Fibroblast of villous mesenchyme (primary cell): ENCODE data around the gene CSHL1. TPM values are rescaled to one million over a fixed set of nuclear protein-coding genes. Genes with fewer than 3 reads are reported as not detected.

Experiments
- DNase-seq: peaks from one replicate; pipeline ENCODE4 v3.0.0-alpha.2; 2010; ENCODE audit warnings: low read depth
- H3K4me3 ChIP-seq: 2 replicates; pipeline ENCODE4 v1.5.1; 2011; ENCODE audit warnings: low read depth, mild to moderate bottlenecking, low read length
- CTCF ChIP-seq: IDR thresholded peaks from 2 replicates; pipeline ENCODE4 v1.5.1; 2012; ENCODE audit warnings: low read depth, mild to moderate bottlenecking, low read length; ENCODE audit not compliant: insufficient read depth
- total RNA-seq: library from RNA; depleted of rRNA; stranded (reverse); fragments of >200 nt; gene quantifications from 2 replicates; pipeline ENCODE4 v1.2.3, GENCODE V29; 2012

CSHL1 gene
- total RNA-seq, 1 donor: not detected

DNA sequence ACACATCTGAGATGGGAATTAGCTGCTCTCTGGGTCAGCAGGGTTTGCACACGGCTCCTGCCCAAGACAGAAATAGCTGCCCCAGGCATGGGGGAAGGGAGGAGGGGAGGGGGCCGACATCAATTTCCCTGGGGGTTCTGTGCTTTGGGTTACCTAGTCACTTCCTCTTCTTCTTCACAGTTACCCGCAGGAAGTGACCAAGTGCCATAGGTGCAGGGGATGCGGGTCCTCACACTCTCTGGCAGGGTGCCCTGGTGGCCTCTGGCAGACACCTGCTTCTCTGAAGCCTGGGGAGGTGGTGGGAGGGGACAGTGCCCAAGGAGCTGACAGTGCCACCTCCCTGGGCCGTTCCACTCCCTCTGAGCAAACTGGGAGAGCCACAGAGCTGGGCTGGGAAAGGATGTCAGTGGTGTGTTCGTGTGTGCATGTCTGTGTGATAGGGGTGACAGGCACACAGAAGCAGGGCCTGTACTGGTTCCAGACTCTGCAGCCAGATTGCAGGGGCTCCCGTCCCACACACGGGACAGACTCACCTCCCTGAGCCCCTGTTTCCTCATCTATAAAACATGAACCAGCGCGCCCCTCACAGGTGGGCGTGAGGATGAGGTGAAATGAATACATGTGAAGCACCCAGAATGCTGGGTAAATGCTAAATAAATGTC, 43.5 kb upstream of the CSHL1 start:
- no peak for DNase-seq
- H3K4me3 ChIP-seq: no peak overlapping the region
- no peak for TF ChIP-seq CTCF

DNA sequence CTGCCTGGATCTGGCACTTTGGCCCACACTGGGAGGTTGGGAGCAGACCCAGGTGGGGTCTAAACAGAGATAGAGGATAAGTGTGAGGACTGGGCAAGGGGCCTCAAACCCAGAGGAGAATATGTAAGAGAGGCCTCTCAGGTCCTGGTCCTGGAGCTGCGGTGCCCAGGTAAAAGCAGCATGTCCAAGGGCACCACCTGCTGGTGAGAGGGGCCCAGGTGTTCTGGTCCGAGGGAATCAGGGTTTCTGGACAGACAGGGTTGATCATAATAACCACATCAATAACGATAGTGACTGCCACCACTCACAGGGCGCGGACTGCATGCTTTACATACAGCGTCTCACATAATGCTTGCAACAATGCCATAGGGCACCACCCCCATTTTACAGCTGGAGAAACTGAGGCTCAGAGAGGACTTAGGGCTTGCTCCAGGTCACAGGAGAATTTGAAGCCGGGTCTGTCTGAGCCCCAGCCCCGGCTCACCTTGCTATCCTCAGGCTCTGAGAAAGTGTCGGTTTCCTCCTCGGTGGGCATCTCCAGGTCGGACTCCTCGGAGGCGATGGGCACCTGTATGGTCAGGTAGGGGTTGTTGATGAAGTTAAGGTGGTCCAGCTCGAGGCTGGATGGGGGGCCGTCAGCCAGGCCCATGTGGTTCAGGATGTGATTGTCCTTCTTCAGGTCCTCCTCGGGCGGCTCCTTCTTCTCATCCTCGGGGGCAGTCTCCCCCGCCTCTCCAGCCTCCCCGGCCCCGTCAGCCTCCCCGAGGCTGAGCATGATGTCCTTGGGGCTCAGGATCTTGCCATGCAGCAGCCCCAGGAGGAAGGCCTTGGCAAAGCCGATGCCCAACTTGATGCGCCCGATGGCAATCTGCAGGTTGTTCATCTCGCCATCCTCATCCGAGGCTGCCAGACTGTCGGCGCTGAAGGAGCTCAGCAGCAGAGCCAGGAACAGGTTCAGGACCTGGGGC, 40.2 kb upstream of the CSHL1 start:
- H3K4me3 ChIP-seq: no peak overlapping the region
- DNase-seq: no peak
- TF ChIP-seq CTCF: peak; percentile 20

DNA sequence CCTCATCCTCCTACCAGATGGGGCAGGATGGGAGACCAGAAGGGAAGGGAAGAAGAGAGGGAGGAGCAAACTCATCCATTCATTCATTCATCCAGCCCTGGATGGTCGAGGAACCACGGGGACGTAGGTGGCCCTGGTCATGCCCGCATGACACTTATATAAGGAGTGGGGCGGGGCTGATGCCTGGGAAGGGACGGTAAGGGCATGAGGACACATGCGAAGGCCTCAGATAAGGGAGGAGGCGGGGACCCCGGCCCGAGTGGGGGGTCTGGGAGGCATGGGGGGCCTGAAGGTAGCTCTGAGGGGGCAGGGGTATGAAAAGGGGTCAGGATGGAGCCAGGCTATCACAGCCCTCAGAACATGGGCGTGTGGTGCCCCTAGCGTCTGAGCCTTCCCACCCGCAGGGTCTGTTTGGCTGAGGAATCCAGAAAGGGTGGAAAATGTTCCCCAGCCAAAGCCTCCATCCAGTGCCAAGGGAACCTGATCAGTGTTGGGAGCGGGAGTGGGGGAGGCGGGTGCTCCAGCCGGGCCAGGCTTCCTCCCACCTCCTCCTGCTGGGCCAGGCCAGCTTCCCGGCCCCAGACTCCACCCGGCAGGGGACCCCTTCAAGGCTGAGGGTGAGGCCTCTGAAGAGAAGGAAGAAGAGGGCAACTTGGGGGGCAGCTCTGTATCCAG, 38.7 kb upstream of the CSHL1 start:
- DNase-seq: no peak
- no peak for TF ChIP-seq CTCF

GRCh38 chr17:63948521-63948920, 37.5 kb upstream of the CSHL1 start:
- no peak for DNase-seq
- no peak for TF ChIP-seq CTCF
- H3K4me3 ChIP-seq: no peak overlapping the region

More for the DNA sequence above, 38.7 kb upstream of the CSHL1 start:
- H3K4me3 ChIP-seq: no peak overlapping the region

GRCh38 chr17:63947711-63948330, 36.8 kb upstream of the CSHL1 start:
- H3K4me3 ChIP-seq: no peak overlapping the region
- no peak for TF ChIP-seq CTCF
- no peak for DNase-seq
